Fibroblast of the aortic adventitia (primary cell): ENCODE results near the gene MTHFD1. TPM values are rescaled to one million over a fixed set of nuclear protein-coding genes. Genes with fewer than 3 reads are reported as not detected.
A peak's percentile ranks its signal among the peaks of the same experiment; 100 is the strongest.

ENCODE experiments used
- DNase-seq: peaks from one replicate; pipeline ENCODE4 v3.0.0-alpha.2; 2010; ENCODE audit warnings: low read depth
- H3K4me3 ChIP-seq: 2 replicates; pipeline ENCODE4 v1.5.1; 2011; ENCODE audit warnings: low read depth, mild to moderate bottlenecking, control low read depth, low read length, moderate library complexity
- total RNA-seq: library from RNA; depleted of rRNA; stranded (reverse); fragments of >200 nt; gene quantifications from 2 replicates; pipeline ENCODE4 v1.2.3, GENCODE V29; 2012; ENCODE audit warnings: low replicate concordance
- TF ChIP-seq, protein P1 (sequence below): IDR thresholded peaks from 2 replicates; pipeline ENCODE4 v1.5.1; 2011; ENCODE audit warnings: mild to moderate bottlenecking, low read length, control low read depth, inconsistent platforms; ENCODE audit not compliant: insufficient read depth

Gene MTHFD1
- total RNA-seq, 1 donor, result 73.1 TPM

GRCh38 chr14:64409126-64409920 is 21.2 kb downstream of the MTHFD1 start:
- no peak for DNase-seq
- no peak overlapping the region for H3K4me3 ChIP-seq
- TF ChIP-seq, protein P1, sequence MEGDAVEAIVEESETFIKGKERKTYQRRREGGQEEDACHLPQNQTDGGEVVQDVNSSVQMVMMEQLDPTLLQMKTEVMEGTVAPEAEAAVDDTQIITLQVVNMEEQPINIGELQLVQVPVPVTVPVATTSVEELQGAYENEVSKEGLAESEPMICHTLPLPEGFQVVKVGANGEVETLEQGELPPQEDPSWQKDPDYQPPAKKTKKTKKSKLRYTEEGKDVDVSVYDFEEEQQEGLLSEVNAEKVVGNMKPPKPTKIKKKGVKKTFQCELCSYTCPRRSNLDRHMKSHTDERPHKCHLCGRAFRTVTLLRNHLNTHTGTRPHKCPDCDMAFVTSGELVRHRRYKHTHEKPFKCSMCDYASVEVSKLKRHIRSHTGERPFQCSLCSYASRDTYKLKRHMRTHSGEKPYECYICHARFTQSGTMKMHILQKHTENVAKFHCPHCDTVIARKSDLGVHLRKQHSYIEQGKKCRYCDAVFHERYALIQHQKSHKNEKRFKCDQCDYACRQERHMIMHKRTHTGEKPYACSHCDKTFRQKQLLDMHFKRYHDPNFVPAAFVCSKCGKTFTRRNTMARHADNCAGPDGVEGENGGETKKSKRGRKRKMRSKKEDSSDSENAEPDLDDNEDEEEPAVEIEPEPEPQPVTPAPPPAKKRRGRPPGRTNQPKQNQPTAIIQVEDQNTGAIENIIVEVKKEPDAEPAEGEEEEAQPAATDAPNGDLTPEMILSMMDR, result no peak

- TF ChIP-seq, protein P1, result no peak
- peak; percentile 32 for DNase-seq
These were observed 22.1 kb downstream of the MTHFD1 start for GRCh38 chr14:64410084-64410774.

GRCh38 chr14:64411001-64411400 is 22.8 kb downstream of the MTHFD1 start:
- no peak overlapping the region for H3K4me3 ChIP-seq
- no peak for DNase-seq
- TF ChIP-seq, protein P1, result no peak

More at GRCh38 chr14:64410084-64410774, 22.1 kb downstream of the MTHFD1 start:
- no peak overlapping the region for H3K4me3 ChIP-seq

GRCh38 chr14:64412237-64412636 is 24.1 kb downstream of the MTHFD1 start:
- TF ChIP-seq, protein P1, result no peak
- H3K4me3 ChIP-seq, result no peak overlapping the region
- no peak for DNase-seq

DNA sequence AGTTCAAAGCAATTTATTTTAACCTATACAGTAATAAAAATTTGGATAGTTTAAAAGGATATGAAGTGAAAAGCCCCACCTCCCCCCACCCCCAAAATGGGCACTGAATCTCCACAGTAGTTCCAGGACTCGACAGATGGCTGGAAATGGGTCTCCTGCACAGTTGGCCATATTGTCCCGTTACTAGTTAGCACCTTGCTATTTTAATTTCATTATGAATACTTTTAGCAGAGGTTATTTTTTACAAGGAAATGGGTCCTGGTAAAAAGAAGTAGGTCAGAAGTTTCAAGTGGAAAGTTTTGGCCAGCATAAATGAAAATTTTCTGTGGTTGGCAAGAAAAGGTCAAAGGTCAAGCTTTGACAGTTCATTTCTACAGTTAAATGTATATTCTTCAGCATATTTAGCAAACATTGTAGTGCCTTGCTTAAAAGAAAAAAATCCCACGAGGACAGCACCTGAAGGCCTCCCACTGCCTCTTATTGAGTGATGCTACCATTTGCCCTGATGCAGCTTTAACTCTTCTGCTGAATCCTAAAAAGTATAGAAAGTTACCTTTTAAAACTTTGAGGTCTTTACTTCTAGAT is 28.3 kb downstream of the MTHFD1 start:
- TF ChIP-seq, protein P1, result no peak
- DNase-seq, result no peak
- H3K4me3 ChIP-seq, result no peak overlapping the region

GRCh38 chr14:64417055-64417770 is 29.1 kb downstream of the MTHFD1 start:
- no peak overlapping the region for H3K4me3 ChIP-seq
- peak; percentile 40 for DNase-seq
- TF ChIP-seq, protein P1, result no peak
